GM12864 (cell line): Measurements from ENCODE around the gene HPGDS.

Experiments used
- DNase-seq: peaks from one replicate; pipeline ENCODE4 v3.0.0-alpha.2; 2011; ENCODE audit warnings: low read depth
- H3K4me3 ChIP-seq: 2 replicates; pipeline ENCODE4 v1.5.1; 2011; ENCODE audit warnings: mild to moderate bottlenecking, low read depth, low read length, control low read depth
- TF ChIP-seq, protein P1 (sequence below): IDR thresholded peaks from 2 replicates; pipeline ENCODE4 v1.5.1; 2011; ENCODE audit warnings: low read depth, mild to moderate bottlenecking, moderate library complexity, low read length, control low read depth, inconsistent platforms; ENCODE audit errors: missing control alignments

The HPGDS gene

DNA sequence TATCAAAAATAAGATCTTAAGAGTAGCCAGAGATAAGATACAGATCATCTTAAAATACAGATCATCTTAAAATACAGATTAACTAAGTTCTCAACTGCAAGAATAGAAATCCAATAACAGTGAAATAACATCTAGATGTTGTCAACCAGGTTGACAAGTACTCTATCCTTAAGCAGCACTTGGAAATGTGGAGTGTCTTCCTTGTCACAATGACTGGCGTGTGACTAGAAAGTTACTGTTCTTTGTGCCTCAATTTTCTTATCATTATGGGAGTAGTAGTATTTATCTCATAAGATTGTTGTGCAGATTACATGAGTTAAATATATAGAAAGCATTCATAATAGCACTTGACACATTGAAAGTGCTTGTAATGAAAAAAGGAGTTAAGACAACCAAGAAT, 25.8 kb upstream of the HPGDS start:
- no peak overlapping the region for H3K4me3 ChIP-seq
- TF ChIP-seq, protein P1, sequence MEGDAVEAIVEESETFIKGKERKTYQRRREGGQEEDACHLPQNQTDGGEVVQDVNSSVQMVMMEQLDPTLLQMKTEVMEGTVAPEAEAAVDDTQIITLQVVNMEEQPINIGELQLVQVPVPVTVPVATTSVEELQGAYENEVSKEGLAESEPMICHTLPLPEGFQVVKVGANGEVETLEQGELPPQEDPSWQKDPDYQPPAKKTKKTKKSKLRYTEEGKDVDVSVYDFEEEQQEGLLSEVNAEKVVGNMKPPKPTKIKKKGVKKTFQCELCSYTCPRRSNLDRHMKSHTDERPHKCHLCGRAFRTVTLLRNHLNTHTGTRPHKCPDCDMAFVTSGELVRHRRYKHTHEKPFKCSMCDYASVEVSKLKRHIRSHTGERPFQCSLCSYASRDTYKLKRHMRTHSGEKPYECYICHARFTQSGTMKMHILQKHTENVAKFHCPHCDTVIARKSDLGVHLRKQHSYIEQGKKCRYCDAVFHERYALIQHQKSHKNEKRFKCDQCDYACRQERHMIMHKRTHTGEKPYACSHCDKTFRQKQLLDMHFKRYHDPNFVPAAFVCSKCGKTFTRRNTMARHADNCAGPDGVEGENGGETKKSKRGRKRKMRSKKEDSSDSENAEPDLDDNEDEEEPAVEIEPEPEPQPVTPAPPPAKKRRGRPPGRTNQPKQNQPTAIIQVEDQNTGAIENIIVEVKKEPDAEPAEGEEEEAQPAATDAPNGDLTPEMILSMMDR, result no peak
- no peak for DNase-seq

DNA sequence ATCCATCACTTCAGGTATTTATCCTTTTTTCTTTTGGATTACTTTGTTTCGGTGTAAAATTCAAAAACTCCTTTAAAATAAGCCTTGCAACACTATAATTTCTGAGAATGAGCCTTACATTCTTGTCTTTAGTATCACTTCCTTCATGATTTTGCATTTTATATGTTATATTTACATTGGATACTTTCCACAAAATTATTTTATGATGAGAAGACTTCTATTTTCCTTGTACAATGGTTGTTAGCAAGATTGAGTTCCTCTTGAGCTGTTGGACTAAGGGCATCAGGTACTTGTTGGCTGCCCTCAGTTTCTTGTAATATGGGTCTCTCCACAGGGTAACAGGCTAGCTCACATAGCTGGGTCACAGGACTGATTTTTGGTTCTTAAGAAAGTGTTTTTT, 22.7 kb upstream of the HPGDS start:
- no peak for DNase-seq
- no peak overlapping the region for H3K4me3 ChIP-seq
- TF ChIP-seq, protein P1, result no peak

DNA sequence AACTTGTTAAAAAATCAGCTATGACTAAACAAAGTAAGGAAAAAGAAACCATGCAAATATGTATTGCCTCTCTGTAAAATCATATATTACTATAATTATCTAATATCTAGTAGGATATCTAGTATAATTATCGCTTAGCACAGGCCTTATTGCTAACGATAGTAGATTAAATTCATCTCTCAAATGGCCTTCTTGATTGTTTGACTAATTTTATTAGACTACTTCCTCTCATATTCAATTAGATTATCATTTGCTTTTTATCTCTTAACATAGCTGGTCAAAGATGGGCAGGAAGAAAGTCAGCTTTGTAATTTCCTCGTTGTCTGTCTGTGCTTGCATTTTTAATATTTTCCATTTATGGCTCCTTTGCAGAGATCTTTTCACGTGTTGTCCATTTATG, 21.9 kb upstream of the HPGDS start:
- DNase-seq, result no peak
- H3K4me3 ChIP-seq, result no peak overlapping the region
- TF ChIP-seq, protein P1, result no peak

DNA sequence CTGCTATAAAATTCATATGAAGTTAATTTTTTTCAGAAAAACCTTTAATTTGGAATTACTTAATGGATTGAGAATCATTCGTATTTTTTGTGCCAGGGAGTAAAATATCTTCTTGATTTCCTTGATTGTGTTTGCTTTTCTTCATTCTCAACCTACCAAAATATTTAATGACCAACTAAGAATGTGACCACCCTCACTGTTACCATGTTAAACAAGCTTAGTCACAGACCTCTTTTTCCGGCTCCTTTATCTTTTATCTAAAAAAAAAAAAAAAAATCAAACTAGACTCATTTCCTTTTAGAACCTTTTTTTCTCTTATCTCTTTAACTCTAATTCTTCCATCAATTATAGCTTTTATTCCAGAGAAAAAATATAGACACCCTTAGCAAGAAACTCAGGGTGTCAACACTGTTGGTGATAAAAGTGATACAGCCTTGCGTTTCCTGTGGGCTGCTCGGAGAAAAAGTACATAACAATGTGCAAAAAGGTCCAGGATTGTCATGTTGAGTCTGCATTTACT, 20.6 kb upstream of the HPGDS start:
- TF ChIP-seq, protein P1, result no peak
- no peak overlapping the region for H3K4me3 ChIP-seq

DNA sequence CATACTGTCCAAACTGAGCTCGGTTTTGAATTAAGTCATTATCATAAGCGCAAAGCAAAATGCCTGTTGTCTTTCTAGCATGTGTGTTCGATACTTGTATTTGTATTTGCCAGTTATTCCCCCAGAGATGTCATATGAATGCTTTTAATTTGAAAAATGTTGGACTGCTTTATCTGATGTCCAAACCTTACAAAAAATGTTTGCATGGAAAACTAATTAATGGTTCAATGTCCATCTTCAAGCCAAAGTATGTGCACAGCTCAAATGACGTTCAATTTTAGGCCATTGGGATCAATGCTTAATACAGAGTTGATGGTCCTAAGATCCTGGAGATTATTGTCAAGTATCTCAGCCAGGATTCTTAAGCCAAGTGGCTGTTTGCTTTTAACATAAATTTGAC, 17.2 kb upstream of the HPGDS start:
- DNase-seq, result no peak
- H3K4me3 ChIP-seq, result no peak overlapping the region
- TF ChIP-seq, protein P1, result no peak

More for the DNA sequence above, 20.6 kb upstream of the HPGDS start:
- no peak for DNase-seq

DNA sequence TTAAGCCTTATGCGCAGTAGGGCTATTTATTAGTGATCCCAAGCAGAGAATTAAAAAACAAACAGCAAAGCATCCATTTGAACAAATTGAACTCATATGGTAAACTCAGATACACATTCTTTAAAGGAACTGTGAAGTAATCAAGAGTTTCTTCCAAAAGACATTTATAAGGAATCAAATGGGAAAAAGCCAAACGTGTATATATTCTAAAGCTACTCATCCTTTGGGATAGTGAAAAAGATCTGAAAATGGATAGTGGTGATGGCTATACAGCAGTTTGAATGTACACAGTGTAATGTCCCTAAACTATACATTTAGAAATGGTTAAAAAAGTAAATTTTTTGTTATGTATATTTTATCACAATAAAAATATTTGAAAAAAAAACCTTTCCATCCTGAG, 16.6 kb upstream of the HPGDS start:
- TF ChIP-seq, protein P1, result no peak
- no peak overlapping the region for H3K4me3 ChIP-seq
- DNase-seq, result no peak

DNA sequence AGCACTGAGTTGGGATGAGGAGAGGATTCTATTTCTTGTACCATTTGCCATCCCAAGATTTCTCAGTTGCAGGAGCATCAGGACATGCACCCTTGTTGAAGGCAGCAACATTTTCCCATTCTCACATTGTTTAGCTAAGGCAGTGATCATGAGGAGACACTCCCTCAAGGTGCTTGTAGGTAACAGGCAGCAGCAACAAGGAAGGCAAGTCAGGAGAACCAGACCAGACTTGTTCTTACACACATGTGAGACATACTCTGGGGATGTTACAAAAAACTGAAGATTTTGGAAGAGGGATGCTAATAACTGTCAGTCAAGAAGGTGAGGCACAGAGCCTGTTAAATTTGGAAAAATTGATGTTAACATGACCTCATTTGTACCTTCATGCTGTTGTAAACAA, 15.5 kb upstream of the HPGDS start:
- H3K4me3 ChIP-seq, result no peak overlapping the region
- TF ChIP-seq, protein P1, result no peak
- no peak for DNase-seq
